ENCODE results near the gene SPARCL1.

DNA sequence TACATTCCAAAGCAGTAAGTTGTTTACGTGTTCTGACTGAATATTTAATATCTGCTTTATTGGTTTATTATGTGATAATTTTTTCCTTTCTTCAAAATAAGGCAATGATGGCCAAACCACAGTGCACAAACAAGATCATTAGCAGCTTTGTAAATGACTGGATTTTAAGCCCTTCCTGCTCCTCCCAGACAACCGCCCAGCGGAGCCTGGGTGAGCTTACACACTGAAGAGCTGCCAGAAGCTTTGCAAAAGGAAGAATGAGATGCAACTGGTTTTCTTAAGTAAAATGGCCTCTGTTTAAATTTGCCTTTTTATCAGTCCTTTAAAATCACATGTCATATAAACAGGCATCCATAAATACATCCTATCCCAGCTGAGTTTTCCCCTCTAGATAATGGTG is 52.2 kb downstream of the SPARCL1 start:
- TF ChIP-seq, protein P1, sequence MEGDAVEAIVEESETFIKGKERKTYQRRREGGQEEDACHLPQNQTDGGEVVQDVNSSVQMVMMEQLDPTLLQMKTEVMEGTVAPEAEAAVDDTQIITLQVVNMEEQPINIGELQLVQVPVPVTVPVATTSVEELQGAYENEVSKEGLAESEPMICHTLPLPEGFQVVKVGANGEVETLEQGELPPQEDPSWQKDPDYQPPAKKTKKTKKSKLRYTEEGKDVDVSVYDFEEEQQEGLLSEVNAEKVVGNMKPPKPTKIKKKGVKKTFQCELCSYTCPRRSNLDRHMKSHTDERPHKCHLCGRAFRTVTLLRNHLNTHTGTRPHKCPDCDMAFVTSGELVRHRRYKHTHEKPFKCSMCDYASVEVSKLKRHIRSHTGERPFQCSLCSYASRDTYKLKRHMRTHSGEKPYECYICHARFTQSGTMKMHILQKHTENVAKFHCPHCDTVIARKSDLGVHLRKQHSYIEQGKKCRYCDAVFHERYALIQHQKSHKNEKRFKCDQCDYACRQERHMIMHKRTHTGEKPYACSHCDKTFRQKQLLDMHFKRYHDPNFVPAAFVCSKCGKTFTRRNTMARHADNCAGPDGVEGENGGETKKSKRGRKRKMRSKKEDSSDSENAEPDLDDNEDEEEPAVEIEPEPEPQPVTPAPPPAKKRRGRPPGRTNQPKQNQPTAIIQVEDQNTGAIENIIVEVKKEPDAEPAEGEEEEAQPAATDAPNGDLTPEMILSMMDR (IDR thresholded peaks at IDR 0.05): no peak
- TF ChIP-seq EZH2 (IDR thresholded peaks at IDR 0.05; ENCODE audit: borderline replicate concordance, insufficient read depth, low read depth, low read length, poor library complexity, severe bottlenecking): no peak

Data from B cell (primary cell).